Esophagus squamous epithelium (tissue), 5 donors: Measurements from ENCODE around the gene TRAPPC1. TPM values are rescaled to one million over a fixed set of nuclear protein-coding genes. Genes with fewer than 3 reads are reported as not detected.

Experiments
- DNase-seq: peaks from one replicate; lab custom pipeline; 2025; lab: John Stamatoyannopoulos, UW
- H3K27ac ChIP-seq, 4 donors: fragments of 200-600 bp; sonication (generic); one replicate each; pipeline ENCODE4 v1.5.1; 2016 to 2019; ENCODE audit warnings: mild to moderate bottlenecking in 1 of 4
- H3K27me3 ChIP-seq, 4 donors: fragments of 200-600 bp; sonication (generic); 1 replicate in 3 of 4; 2 replicates in 1 of 4; pipeline versions ENCODE4 v1.5.1 to v1.6.0; 2017 to 2021; ENCODE audit warnings: antibody characterized with exemption in 1 of 4
- H3K36me3 ChIP-seq, 3 donors: fragments of 200-600 bp; sonication (generic); one replicate each; pipeline ENCODE4 v1.5.1; 2016 to 2019
- H3K4me1 ChIP-seq, 3 donors: fragments of 200-600 bp; sonication (generic); one replicate each; pipeline ENCODE4 v1.5.1; 2017 to 2019
- H3K4me3 ChIP-seq, 4 donors: fragments of 200-600 bp; sonication (generic); 1 replicate in 3 of 4; 2 replicates in 1 of 4; pipeline ENCODE4 v1.5.1; 2016 to 2019; ENCODE audit warnings: mild to moderate bottlenecking in 2 of 4, moderate library complexity in 1 of 4
- H3K9me3 ChIP-seq, 3 donors: fragments of 200-600 bp; sonication (generic); one replicate each; pipeline ENCODE4 v1.5.1; 2016 to 2019
- POLR2A ChIP-seq, 4 donors: fragments of 450-650 bp; IDR thresholded peaks; one replicate each; pipeline ENCODE4 v1.6.1; 2017; ENCODE audit warnings: antibody characterized with exemption in 4 of 4, mild to moderate bottlenecking in 4 of 4, moderate library complexity in 3 of 4
- WGBS, 2 donors: methylation state at CpG; one replicate each; pipeline ENCODE4 v1.1.5; 2018; 5-methylcytosine and 5-hydroxymethylcytosine counted together
- intact Hi-C: fragments of 100-400 bp; cut with DNase I; formaldehyde crosslinking; loops from one replicate; pipeline ENCODE4 v1.15.0; 2022
- total RNA-seq, 4 donors: library from RNA; depleted of rRNA; stranded (reverse); fragments of >200 nt; gene quantifications; one replicate each; pipeline ENCODE4 v1.1.0, GENCODE V29; 2016
- TF ChIP-seq, protein P1 (sequence below), 6 experiments: fragments of 450-650 bp in 4 of 6; fragments of 200-600 bp in 2 of 6; sonication (generic) in 2 of 6; IDR thresholded peaks; one replicate each; pipeline ENCODE4 v1.5.1; 2016 to 2019; ENCODE audit warnings: antibody characterized with exemption in 6 of 6, mild to moderate bottlenecking in 4 of 6, moderate library complexity in 4 of 6
- donor health status: DM: yes; HTN: yes; CAD: no.

Gene TRAPPC1
- total RNA-seq, 4 donors from 2014 or later = 31.3 to 71.1 (median 40.3) TPM

DNA sequence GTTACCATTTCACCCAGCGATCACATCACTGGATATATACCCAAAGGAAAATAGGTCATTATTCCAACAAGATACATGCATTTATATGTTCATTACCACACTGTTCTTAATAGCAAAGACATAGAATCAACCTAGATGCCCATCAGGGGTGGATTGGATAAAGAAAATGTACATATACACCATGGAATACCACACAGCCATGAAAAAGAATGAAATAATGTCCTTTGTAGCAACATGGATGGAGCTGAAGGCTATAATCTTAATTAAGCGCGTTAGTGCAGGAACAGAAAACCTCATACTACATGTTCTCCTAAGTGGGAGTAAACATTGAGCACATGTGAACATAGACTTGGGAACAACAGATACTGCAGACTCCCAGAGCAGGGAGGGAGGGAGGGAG is 18.8 kb upstream of the TRAPPC1 start:
- 77 to 85% methylated on average over 3 of the region's 3 CpGs for WGBS, 2 donors
- H3K9me3 ChIP-seq = no peaks in the 10 kb centered on the region
- no peak for TF ChIP-seq POLR2A (IDR thresholded peaks at IDR 0.05)
- TF ChIP-seq, protein P1, sequence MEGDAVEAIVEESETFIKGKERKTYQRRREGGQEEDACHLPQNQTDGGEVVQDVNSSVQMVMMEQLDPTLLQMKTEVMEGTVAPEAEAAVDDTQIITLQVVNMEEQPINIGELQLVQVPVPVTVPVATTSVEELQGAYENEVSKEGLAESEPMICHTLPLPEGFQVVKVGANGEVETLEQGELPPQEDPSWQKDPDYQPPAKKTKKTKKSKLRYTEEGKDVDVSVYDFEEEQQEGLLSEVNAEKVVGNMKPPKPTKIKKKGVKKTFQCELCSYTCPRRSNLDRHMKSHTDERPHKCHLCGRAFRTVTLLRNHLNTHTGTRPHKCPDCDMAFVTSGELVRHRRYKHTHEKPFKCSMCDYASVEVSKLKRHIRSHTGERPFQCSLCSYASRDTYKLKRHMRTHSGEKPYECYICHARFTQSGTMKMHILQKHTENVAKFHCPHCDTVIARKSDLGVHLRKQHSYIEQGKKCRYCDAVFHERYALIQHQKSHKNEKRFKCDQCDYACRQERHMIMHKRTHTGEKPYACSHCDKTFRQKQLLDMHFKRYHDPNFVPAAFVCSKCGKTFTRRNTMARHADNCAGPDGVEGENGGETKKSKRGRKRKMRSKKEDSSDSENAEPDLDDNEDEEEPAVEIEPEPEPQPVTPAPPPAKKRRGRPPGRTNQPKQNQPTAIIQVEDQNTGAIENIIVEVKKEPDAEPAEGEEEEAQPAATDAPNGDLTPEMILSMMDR (IDR thresholded peaks at IDR 0.05) = no peak
- no peak overlapping the region for H3K27ac ChIP-seq
- peaks cover 0 to 43% (median 9%) of the 10 kb centered on the region in 3 donors for H3K36me3 ChIP-seq
- DNase-seq = no peak
- intact Hi-C loops = no loop called here
- H3K27me3 ChIP-seq = no peaks in the 10 kb centered on the region
- no peak overlapping the region for H3K4me3 ChIP-seq
- no peaks in the 10 kb centered on the region for H3K4me1 ChIP-seq

DNA sequence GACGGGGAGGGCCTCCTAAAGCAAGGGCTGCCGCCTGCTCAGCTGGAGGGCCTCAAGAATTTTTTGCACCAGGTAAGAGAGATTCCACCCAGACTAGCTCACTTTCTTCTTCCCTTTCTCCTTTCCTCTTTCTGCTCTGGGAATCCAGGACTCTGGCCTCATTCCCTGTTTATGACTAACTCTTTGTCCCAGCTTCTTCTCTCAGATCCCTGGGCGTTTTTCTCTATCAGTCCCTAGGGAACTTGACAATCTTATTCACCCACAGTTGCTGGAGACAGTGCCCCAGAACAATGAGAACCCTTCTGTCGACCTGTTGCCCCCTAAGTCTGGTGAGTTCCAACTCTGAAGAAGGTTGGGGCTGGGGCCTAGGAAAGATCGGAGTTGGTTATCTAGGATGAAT is 15.9 kb upstream of the TRAPPC1 start:
- 83 to 90% methylated on average over 3 to 5 of the region's 5 CpGs for WGBS, 2 donors
- DNase-seq = no peak
- peaks cover 13 to 71% (median 29%) of the 10 kb centered on the region in 3 donors for H3K36me3 ChIP-seq
- H3K4me1 ChIP-seq = no peaks in the 10 kb centered on the region
- no peaks in the 10 kb centered on the region for H3K27me3 ChIP-seq
- no peak overlapping the region for H3K27ac ChIP-seq
- no peak for TF ChIP-seq POLR2A (IDR thresholded peaks at IDR 0.05)
- TF ChIP-seq, protein P1 (IDR thresholded peaks at IDR 0.05) = no peak
- H3K4me3 ChIP-seq = no peak overlapping the region
- intact Hi-C loops = no loop called here
- H3K9me3 ChIP-seq = no peaks in the 10 kb centered on the region

GRCh38 chr17:7946441-7946840 is 14.7 kb upstream of the TRAPPC1 start:
- no peaks in the 10 kb centered on the region for H3K4me1 ChIP-seq
- H3K27me3 ChIP-seq = no peaks in the 10 kb centered on the region
- H3K9me3 ChIP-seq = no peaks in the 10 kb centered on the region
- intact Hi-C loops = no loop called here
- no peak for DNase-seq
- H3K36me3 ChIP-seq = peaks cover 13 to 82% (median 29%) of the 10 kb centered on the region in 3 donors
- no peak overlapping the region for H3K4me3 ChIP-seq
- TF ChIP-seq, protein P1 (IDR thresholded peaks at IDR 0.05) = no peak
- TF ChIP-seq POLR2A (IDR thresholded peaks at IDR 0.05) = no peak
- WGBS, 2 donors = 77 to 84% methylated on average over 5 of the region's 5 CpGs
- H3K27ac ChIP-seq = no peak overlapping the region

DNA sequence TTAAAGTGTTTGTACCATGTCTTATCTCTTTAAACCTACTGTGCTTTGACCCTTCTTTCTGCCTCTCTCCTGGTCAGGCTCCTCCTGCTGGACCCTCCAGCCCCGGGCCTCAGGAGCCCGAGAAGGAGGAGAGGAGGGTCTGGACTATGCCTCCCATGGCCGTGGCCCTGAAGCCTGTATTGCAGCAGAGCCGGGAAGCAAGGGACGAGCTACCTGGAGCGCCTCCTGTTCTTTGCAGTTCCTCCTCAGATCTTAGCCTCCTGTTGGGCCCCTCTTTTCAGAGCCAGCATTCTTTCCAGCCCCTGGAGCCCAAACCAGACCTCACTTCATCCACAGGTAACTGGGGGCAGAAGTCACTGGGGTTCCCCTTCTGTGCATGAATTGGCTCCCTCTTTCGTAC is 13.9 kb upstream of the TRAPPC1 start:
- intact Hi-C loops = no loop called here
- Histone ChIP-seq H3K27ac (no peak overlapping the region), H3K4me3 (no peak overlapping the region), H3K9me3 (no peaks in the 10 kb centered on the region), H3K4me1 (no peaks in the 10 kb centered on the region), H3K36me3 (peaks cover 13 to 90% (median 29%) of the 10 kb centered on the region in 3 donors), H3K27me3 (no peaks in the 10 kb centered on the region)
- TF ChIP-seq, protein P1 (IDR thresholded peaks at IDR 0.05) = no peak
- WGBS, 2 donors = 89 to 93% methylated on average over 3 to 7 of the region's 7 CpGs
- no peak for DNase-seq

- TF ChIP-seq, protein P1 (IDR thresholded peaks at IDR 0.05) = no peak
- no peak for TF ChIP-seq POLR2A (IDR thresholded peaks at IDR 0.05)
- no peak for DNase-seq
- Histone ChIP-seq H3K4me1 (no peaks in the 10 kb centered on the region), H3K27me3 (no peaks in the 10 kb centered on the region), H3K27ac (no peak overlapping the region), H3K36me3 (peaks cover 13 to 97% (median 38%) of the 10 kb centered on the region in 3 donors), H3K9me3 (no peaks in the 10 kb centered on the region), H3K4me3 (no peak overlapping the region)
- intact Hi-C loops = no loop called here
- 90% methylated on average over 5 to 7 of the region's 9 CpGs for WGBS, 2 donors
Measured at GRCh38 chr17:7944326-7944725, 12.6 kb upstream of the TRAPPC1 start.
